ENCODE measurements around the gene NUB1.

The NUB1 gene

DNA sequence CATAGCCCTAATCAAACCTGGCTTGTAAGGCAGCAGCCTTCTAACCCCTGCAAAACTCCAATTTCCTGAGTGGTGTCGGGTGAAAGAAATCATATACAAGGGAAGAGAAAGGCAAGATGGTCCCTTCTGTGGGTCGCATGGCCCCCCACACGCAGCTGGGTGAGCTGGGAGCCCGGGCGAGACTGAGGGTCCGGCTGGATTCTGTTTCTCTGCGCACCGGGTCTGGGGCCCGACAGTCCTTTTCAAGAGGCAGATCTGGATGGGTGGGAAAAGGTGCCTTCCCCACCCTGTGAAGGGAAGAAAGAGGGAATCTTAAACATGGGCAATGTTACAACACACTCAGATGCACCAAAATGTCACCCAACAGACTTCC, 49.7 kb downstream of the NUB1 start:
- DNase-seq: no peak

DNA sequence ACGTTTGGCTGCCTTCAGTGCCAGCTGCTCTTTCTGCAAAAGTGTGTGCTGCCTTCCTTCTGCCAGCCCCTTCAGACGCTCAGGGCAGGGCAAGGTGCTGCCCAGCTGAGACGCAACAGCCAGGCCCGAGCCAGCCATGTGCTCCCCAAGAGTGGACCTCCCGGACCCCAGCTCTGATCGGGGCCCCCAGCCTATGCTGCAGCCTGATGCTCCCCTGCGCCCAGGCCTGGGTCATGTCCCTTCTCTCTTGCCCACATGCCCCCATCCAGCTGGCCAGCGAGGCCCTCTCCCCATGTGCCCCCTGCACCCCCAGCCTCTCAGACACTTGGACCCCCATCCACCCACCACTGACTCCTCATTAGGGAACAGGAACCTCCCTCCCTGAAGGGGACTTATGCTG, 50.4 kb downstream of the NUB1 start:
- DNase-seq: no peak

DNA sequence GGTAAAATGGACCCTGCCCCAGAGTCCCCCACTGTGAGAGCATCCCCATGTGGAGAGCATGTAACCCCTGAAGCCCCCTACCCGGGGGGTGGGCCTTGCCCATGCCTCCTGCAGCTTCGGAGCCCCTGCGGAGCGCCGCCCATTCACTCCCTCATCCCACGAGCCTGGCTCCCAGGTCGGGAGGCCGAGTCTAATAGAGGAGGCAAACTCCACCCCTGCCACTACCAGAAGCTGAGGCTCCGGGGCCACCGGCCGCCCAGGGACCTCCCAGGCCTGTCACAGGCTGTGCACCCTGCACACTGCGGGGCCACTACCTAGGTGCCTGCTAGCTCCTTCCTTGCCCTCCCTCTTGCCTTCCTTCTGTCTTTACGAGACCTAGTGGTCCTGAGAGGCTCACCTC, 50.8 kb downstream of the NUB1 start:
- DNase-seq: no peak

DNA sequence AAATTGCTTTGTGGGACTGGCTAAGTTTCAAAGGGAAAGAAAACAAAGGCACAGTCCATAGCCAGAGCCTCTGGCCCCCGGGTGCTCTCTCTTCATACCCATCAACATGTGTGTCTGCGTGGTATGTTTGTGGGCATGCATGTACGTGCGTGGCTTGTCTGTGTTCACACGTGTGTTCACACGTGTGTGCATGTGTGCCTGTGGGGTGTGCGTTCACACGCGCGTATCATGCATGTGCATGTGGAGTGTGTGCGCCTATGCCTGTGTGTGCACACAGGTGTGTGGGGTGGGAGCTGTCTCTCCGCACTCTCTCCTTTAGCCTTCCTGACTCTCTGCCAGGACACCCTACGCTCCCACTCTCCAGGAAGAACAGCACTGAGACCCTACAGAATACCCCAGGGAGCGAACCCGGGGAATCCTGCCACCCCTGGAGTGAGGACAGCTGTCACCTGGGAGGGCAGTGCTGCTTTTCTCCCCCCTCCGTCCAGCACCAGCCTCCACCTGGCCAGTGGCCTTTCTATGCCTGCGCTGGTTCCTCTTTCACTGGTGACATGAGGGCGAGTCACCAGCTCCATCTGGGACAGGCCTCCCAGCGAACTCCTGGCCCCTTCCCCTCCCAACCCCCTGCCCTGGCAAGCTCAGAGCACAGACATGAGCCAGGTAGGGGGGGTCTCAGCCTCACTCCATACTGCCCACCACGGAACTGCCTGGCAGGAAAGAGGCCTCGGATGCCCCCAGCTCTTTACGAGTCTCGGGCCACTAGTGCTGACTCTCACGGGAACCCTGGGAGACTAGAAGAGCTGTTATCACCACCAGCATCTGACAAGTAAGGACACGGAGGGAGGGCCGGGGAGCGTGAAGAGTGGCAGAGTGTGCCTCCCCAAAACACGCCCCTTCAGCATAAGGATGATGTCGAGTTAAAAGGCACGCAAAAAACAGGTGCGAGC, 51.7 kb downstream of the NUB1 start:
- DNase-seq: no peak

DNA sequence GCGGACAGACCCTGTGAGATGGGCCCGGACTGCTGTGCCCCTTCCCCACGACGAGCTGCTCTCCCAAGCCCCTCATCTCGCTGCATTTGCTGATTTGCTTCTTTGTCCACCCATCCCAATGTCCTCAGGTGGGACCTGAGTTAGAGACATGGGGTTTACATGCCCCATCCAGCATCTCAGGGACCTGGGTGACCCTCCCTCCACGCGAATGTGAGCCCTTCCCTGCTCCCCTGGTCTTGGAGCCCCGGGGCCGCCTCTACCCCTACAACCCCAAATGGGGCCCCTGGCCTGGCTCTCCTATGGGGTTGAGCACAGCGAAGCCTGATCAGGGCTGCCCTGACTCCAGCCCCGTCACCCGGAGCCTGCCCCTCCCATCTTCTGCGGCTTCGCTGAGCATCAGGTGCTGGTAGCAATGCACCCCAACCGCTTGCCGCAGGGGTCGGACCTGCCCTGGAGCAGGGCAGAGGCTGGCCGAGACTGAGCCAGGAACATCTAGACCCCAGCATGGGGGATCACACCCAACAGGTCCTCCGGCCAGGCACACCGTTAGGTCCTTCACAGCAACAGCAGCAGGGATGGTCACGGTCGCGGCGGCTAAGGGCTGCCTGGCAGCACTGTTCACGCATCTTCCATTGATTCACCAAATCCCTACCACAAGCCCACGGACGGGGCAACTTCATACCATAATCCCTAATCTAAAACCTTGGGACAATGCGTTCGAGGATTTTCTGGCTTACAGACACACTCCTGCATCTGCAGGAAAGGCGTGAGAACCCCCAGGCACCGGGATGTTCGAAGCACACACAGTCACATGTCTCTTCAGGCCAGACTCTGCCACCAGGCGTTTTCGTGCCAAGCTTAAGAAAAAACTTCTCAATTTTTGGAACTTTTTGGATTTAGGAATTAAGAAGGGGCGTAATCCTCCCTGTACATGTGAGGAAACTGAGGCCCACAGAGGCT, 52.7 kb downstream of the NUB1 start:
- DNase-seq: no peak

DNA sequence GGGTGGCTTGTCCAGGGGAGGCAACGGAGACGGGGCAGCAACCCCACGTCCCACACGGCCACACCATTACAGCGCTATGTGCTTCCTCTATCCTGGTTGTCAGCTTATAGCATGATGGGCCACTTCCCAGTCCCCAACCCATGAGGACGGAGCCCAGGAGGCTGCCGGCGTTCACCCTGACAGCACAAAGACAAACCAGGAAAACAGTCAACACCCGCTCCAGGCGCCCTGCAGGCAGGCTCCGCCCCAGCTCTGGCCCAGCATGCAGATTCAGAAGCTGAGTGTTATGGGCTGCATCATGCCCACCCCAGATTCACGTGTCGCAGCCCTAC, 53.4 kb downstream of the NUB1 start:
- DNase-seq: no peak

DNA sequence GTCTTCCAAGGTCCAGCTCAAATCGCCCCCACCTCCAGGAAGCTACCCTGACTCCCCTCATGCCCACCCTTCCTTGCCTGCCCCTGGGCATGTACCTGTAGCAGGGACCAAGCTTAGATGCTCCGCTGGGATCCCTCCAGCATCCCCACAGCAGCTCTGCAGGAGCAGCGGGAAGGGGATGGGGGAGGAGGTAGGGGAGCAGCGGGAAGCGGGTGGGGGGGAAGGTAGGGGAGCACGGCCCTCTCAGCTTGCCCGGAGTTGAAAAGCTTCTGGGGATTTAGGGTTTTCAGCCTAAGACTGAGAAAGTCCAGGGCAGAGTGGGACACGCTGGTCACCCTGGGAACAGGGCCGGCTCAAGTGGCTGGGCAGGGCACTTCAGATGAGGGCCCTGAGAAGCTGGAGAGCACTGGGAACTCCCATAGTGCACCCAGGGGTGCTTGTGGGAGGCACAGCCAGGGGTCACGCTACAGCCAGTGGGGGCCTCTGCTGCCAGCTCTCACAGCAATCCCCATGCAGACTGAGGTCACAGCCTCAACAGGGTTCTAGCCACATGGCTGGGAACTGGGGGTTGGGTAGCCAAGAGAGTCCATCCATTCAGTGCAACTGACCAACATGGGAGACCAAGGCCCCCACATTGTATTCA, 54.8 kb downstream of the NUB1 start:
- no peak for DNase-seq

DNA sequence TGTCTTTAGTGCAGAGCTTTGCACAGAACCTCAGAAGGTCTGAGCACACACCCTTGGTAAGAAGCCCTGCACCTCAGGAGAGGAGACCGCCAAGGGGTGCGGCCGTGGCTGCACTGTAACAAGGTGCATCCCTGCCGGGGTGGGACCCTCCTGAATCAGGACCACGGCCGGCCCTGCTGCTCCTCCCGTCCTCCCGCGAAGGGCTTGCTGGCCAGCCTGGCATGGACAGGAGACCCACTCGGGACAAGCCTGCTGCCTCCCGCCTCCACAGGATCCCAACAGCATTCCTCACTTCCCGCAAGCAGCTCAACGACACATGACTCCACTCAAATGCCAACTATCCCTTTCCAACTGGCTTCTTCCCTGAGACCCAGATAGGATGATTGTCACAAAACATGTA, 55.4 kb downstream of the NUB1 start:
- no peak for DNase-seq

DNA sequence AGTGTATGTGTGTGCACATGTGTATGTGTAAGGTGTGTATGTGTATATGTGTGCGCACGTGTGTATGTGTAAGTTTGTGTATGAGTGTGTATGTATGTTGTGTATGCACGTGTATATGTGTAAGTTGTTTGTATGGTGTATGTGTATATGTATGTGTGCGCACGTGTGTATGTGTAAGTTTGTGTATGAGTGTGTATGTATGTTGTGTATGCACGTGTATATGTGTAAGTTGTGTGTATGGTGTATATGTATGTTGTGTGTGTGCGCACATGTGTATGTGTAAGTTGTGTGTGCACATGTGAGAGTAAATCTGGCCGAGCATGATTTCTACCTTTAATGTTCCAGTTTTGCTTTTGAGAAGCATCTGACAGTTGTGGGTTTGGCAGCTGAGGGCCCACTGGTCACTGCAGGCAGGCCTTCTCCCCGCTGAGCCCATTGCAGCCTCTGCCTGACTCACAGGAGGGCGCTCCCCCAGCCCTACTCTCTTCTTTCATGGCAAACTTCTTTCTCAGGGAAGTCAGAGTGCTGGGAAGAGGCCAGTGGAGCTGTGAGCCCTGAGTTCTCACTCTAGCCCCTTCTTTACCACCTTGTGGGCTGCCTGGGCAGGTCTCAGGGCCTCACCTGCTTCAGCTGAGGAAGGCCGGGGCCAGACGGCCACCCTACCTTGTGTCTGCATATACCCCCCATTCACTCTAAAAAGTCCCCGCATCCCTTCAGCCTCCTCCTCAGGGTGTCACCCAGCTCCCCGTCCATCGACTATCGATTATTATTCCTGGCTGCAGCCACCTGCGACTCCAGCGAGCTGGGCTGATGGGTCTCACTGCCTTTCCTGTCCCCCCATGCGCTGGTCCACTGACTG, 57.1 kb downstream of the NUB1 start:
- DNase-seq: no peak

DNA sequence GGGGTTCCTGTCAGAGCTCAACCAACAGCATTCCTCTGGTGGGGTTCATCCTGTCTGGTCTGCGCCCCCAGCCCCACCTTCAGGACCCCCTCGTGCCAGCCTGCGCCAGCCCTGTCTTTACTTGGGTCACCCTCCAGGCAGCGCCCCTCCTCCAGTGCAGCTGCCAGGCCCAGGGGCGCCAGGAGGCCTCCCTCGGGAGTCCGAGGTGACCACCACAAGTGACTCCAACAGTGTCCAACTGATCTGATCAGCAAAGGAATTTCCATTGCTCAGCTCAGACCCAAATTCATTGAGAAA, 57.6 kb downstream of the NUB1 start:
- DNase-seq: no peak

DNA sequence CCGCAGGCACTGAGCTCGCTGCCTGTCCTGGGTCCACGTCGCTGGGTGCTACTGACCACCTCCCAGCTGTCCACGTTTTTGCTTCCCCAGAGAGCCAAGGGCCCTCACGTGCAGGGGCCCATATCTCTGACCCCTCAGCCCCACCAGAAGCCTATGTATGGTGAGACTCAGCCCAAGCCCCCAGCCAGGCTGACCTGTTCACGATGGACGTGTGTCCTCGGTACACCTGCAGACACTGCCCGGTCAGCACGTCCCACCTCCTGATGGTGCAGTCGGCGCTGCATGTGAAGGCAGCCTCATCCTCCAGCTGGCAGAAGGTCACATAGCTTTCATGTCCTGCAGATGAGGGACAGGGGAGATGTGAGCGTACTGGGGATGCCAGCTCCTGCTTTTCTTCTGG, 58.3 kb downstream of the NUB1 start:
- DNase-seq: no peak

DNA sequence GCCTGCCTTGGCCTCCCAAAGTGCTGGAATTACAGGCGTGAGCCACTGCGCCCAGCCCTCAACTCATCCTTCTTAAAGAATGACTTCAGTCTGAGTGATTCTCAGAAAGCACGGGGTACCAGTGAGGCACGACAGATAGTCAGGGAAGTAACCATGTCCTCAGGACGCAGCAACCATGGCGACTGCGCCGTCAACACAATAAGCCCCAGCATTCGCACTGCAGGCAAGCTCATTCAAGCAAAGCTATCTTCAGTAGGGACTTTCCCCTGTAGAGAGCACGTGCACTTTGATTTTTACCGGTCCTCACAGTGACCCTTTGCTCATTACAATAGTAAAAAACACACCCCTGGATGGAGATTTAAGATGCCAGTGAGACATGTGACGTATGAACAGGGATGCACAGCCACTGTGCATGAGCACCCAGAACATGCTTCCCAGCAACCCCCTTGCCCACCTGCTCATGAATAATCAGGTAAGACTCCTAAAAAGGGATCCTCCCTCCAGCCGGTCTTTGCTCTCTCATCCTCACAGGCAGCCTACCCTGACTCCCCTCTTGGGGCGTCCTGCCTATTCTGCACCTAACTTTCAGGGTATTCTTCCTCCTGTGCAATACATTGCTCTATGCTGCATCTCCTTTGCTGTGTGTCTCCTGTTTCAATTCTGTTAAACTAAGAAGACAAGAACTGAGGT, 59.2 kb downstream of the NUB1 start:
- no peak for DNase-seq

DNA sequence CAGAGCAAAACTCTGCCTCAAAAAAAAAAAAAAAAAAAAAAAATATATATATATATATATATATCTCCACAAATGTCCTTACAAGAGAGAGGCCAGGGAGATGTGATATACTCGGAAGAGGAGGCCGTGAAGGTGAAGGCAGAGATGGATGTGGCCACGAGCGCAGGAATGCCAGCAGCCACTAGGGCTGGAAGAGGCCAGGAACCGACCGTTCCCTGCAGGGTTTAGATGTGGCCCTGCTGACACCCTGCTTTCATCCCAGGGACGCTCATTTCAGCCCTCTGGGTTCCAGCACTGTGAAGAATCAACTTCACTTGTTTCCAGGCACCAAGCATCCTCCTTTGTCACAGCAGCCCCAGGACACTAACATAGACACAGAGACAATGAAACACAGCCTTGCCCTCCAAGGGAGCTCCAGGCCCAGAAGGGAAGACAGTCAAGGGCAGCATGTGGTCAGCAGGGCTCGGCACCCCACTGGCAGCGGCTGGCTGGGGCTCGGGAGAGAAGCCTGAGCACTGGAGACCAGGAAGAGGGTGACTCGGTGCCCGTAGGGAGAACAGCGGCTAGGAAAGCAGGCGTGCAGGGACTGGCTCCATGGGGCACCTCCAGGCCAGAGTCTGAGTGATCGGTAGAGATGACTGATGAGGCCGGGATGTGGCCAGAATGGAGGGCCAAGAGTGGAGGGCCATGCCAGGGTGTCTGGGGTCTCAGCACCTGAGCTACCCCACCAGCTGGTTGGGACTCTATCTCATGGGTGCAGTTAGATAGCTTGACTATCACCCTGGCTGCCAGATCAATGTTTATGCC, 60.6 kb downstream of the NUB1 start:
- no peak for DNase-seq

DNA sequence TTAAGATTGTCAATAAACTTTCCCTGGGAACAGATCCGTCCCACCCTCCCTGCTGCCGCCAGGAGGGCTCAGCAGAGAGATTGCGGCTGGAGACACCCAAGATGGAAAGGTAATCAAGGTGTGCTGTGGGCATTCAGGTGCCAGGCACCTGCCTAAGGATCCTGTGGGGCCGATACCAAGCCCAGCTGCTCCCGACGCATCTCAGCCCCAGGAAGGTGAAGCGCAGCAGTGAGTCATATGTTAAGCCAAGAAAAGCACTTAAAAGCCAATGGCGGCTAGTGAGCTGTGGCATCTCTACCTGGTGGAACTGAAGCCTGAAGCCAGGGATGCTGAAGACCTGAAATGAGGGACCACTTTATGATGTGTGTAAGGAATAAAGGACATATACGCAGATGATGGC, 62.2 kb downstream of the NUB1 start:
- DNase-seq: no peak

DNA sequence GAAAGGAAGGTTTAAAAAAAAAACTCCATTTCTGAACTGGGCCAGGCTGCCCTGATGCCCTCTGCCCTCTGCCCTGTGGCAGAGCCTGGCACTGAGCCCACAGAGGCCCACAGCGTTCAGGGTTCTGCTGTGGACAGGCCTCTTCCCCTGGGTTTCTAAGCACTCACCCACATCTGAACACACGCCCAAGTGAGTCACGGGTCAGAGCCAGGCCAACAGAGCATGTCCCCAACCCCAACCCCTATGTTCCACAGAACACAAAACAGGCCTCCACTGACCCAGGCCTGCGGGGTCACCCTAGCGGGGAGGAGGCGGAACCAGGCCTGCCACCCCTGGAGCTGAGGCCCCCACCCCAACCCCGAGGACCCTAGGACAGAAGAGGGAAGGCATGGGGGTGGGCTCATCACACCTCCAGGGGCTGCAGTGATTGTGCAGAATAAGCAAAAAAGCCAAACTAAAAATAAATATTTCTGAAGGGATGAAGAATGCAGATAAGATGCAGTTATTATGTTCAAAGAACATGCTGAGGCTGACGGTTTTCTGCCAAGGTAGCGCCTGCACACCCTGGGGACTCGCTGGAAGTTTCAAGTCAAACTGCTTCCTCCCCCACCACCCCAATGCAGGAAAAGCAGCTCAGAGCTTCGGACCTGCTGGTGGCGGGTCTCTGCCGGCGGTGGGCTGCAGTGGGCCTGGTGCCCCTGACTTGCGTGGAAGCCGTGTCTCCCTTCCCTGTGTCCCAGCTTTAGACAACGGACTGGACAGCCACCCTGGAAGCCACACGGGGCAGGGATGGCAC, 62.8 kb downstream of the NUB1 start:
- no peak for DNase-seq

DNA sequence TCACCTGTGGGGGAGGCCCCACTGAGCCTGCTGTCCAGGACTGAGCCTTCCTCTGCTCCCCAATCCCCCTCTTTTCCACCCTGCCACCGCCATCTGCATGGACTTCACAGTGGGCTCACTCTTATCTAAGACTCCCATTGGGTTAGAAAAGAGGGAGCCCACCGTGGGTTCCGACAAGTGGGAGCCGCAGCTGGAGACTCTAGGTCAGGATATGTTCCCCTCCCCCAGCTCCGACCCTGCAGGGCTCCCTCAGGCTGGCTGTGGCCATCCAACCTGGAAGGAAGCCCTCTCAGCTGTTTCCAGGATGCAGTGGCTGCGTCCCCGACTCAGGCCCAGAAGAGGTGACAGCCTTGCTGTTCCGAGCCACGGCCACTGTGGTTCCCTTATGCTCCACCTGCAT, 63.4 kb downstream of the NUB1 start:
- no peak for DNase-seq

DNA sequence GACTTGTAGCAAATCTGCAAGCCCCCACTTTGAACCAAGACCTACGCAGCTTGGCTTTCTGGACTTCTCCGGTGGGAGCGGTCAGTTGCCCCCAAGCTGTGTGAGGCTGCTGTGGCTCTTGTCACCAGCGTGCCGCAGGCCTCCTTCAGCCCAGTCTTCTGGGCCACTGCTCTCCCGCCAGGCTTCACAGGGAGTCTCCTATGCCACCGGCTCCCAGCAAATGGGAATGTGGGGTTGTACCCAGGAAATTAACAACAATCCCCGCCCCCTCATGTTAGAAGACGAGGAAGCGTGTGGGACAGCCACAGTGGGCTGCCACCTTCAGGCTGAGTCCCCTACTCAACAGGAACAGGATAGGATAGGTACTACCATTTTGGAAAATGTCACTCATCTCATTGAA, 64.0 kb downstream of the NUB1 start:
- no peak for DNase-seq

DNA sequence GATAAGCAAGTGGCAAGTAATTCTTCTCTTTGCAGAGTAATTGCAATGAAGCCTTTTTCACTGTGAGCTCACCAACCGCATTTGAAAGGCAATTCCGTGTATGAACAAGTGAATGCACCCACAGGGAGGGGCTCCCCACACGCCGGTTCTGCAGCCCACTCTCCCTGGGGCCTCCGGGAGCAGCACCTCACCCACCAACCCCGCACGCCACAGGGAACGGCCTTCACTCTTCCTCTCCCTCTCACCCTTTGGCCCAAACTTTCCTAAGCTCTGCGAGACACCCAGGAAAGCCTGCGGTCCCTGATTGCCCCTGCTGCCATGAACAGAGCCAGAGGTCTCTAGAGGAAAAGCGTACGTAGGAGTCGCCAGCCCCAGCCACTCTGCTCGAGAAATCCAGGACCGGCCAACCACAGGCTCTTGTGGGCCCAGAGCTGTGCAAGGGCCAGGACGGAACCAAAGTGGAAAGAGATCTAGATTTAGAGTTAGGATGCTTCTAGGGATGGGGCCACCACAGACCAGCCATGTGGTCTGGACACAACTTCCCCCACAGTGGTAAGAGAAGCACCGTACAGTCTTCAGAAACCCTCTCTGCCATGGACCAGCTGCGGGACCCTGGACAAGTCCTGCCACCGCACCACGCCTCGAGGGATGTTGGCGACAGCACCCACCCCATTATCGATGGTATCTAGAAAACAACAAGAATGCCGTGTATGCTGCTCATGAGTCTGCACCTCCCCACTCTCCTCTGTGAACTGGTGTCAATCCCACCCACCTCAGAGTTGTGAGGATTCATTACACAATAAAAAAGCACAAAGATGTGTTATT, 64.7 kb downstream of the NUB1 start:
- no peak for DNase-seq

DNA sequence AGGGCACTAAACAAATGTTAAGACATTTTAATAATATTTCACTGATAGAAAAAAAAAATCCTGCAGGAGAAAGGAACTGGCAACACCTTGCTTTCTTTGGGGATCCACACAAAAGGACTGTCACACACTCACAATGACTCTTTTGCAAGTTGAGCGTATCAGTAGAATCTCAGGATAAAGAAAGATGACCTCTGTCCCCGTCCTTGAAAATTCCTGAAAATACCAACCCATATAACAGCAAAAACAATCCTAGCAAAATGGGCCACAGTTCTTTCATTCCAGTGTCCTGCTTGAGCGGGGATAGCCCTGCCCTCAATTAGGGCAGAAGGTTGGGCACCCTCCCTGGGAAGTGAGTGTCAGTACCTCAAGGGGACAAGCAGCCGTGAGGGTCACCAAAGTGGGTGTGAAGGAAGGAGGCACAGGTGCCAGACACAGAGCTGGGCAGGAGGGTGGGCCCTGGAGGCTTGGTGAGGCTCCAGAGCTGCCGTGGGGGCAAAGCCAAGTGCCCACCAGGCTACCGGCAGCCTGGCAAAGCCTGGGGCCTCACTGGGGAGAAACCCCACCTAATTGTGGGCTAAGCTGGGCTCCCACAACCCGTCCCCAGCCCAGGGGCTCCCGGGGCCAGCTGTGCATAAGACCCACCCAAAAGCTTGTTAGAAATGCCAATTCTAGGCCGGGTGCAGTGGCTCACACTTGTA, 65.4 kb downstream of the NUB1 start:
- DNase-seq: no peak
